ENCODE data around the gene DDI2. TPM values are rescaled to one million over a fixed set of nuclear protein-coding genes. Genes with fewer than 3 reads are reported as not detected.

The DDI2 gene
- polyA plus RNA-seq, 1 donor from 2014 or later = 3.8 TPM

- Histone ChIP-seq H3K27me3 (ENCODE audit: insufficient read depth, low read depth, low read length) (no peaks in the 10 kb centered on the region), H3K79me2 (replicated peaks; ENCODE audit: insufficient read depth, low read length) (no peaks in the 10 kb centered on the region), H3K4me2 (ENCODE audit: low read length) (no peak overlapping the region), H3K9me3 (ENCODE audit: low read length) (no peaks in the 10 kb centered on the region), H3K9ac (ENCODE audit: low read length) (no peak overlapping the region), H3K36me3 (ENCODE audit: insufficient read depth, low read length) (no peaks in the 10 kb centered on the region), H3K9me2 (ENCODE audit: insufficient read depth, low read length) (no peaks in the 10 kb centered on the region), H2AFZ (ENCODE audit: low read depth, low read length) (no peak overlapping the region), H3F3A (ENCODE audit: insufficient read depth, low read length, poor library complexity, severe bottlenecking) (no peaks in the 10 kb centered on the region), H4K20me1 (ENCODE audit: insufficient read depth) (no peaks in the 10 kb centered on the region), H3K27ac (ENCODE audit: low read length) (no peak overlapping the region), H3K4me3 (ENCODE audit: low read length) (no peak overlapping the region)
- no peak for TF ChIP-seq RAD21 (conservative IDR thresholded peaks at IDR 0.05)
- no peak for TF ChIP-seq SMC3 (conservative IDR thresholded peaks at IDR 0.05; ENCODE audit: poor library complexity)
- TF ChIP-seq CTCF (IDR thresholded peaks at IDR 0.05; ENCODE audit: poor library complexity, severe bottlenecking) = no peak
- no peak for TF ChIP-seq MXI1 (conservative IDR thresholded peaks at IDR 0.05; ENCODE audit: poor library complexity, severe bottlenecking)
- TF ChIP-seq EZH2 (IDR thresholded peaks at IDR 0.05; ENCODE audit: borderline replicate concordance, insufficient read depth, low read length, poor library complexity, severe bottlenecking) = no peak
- no peak for TF ChIP-seq POLR2AphosphoS5 (IDR thresholded peaks at IDR 0.05)
- TF ChIP-seq EP300 (conservative IDR thresholded peaks at IDR 0.05; ENCODE audit: poor library complexity, severe bottlenecking) = no peak
- TF ChIP-seq REST (IDR thresholded peaks at IDR 0.05; ENCODE audit: borderline replicate concordance) = no peak
- no peak for TF ChIP-seq TAF1 (IDR thresholded peaks at IDR 0.05; ENCODE audit: low read depth)
These were observed 39.2 kb downstream of the DDI2 start for GRCh38 chr1:15656464-15656863.

- H3K4me2 ChIP-seq (ENCODE audit: low read length) = no peak overlapping the region
- H3K27me3 ChIP-seq (ENCODE audit: insufficient read depth, low read depth, low read length) = no peaks in the 10 kb centered on the region
- H4K20me1 ChIP-seq (ENCODE audit: insufficient read depth) = no peaks in the 10 kb centered on the region
- no peaks in the 10 kb centered on the region for H3K79me2 ChIP-seq (replicated peaks; ENCODE audit: insufficient read depth, low read length)
- no peak overlapping the region for H3K27ac ChIP-seq (ENCODE audit: low read length)
- no peak overlapping the region for H3K9ac ChIP-seq (ENCODE audit: low read length)
- H3K9me2 ChIP-seq (ENCODE audit: insufficient read depth, low read length) = no peaks in the 10 kb centered on the region
- TF ChIP-seq CTCF (IDR thresholded peaks at IDR 0.05; ENCODE audit: poor library complexity, severe bottlenecking) = no peak
- no peak for TF ChIP-seq MXI1 (conservative IDR thresholded peaks at IDR 0.05; ENCODE audit: poor library complexity, severe bottlenecking)
- no peak for TF ChIP-seq EP300 (conservative IDR thresholded peaks at IDR 0.05; ENCODE audit: poor library complexity, severe bottlenecking)
- no peak for TF ChIP-seq SMC3 (conservative IDR thresholded peaks at IDR 0.05; ENCODE audit: poor library complexity)
- TF ChIP-seq TAF1 (IDR thresholded peaks at IDR 0.05; ENCODE audit: low read depth) = no peak
- TF ChIP-seq POLR2AphosphoS5 (IDR thresholded peaks at IDR 0.05) = no peak
- no peak for TF ChIP-seq REST (IDR thresholded peaks at IDR 0.05; ENCODE audit: borderline replicate concordance)
- TF ChIP-seq EZH2 (IDR thresholded peaks at IDR 0.05; ENCODE audit: borderline replicate concordance, insufficient read depth, low read length, poor library complexity, severe bottlenecking) = no peak
- no peak for TF ChIP-seq RAD21 (conservative IDR thresholded peaks at IDR 0.05)
- H3K4me3 ChIP-seq (ENCODE audit: low read length) = no peak overlapping the region
- no peaks in the 10 kb centered on the region for H3K9me3 ChIP-seq (ENCODE audit: low read length)
- no peaks in the 10 kb centered on the region for H3K36me3 ChIP-seq (ENCODE audit: insufficient read depth, low read length)
- no peaks in the 10 kb centered on the region for H3F3A ChIP-seq (ENCODE audit: insufficient read depth, low read length, poor library complexity, severe bottlenecking)
- no peak overlapping the region for H2AFZ ChIP-seq (ENCODE audit: low read depth, low read length)
These were observed 39.8 kb downstream of the DDI2 start for GRCh38 chr1:15657021-15657420.

All from neural cell (in vitro differentiated cells).